Endothelial cell (in vitro differentiated cells): ENCODE measurements around the gene KIF13A. TPM values are rescaled to one million over a fixed set of nuclear protein-coding genes. Genes with fewer than 3 reads are reported as not detected.

Source experiments
- DNase-seq: peaks from one replicate; pipeline ENCODE4 v3.0.0; 2021; ENCODE audit warnings: low spot score
- H3K27ac Mint-ChIP-seq: one replicate; pipeline ENCODE4 v1.8.0; 2021; ENCODE audit warnings: mixed read lengths, inconsistent platforms; ENCODE audit not compliant: unreplicated experiment
- H3K27me3 Mint-ChIP-seq: one replicate; pipeline ENCODE4 v1.8.0; 2021; ENCODE audit warnings: mild to moderate bottlenecking, moderate library complexity, mixed read lengths, inconsistent platforms; ENCODE audit not compliant: unreplicated experiment
- H3K36me3 Mint-ChIP-seq: one replicate; pipeline ENCODE4 v1.8.0; 2021; ENCODE audit warnings: mild to moderate bottlenecking, low read depth, mixed read lengths, inconsistent platforms; ENCODE audit not compliant: unreplicated experiment
- H3K4me1 Mint-ChIP-seq: one replicate; pipeline ENCODE4 v1.8.0; 2021; ENCODE audit warnings: mild to moderate bottlenecking, mixed read lengths, inconsistent platforms; ENCODE audit not compliant: unreplicated experiment
- H3K4me3 Mint-ChIP-seq: one replicate; pipeline ENCODE4 v1.8.0; 2021; ENCODE audit warnings: mild to moderate bottlenecking, mixed read lengths, inconsistent platforms; ENCODE audit not compliant: unreplicated experiment
- H3K9me3 Mint-ChIP-seq: one replicate; pipeline ENCODE4 v1.8.0; 2021; ENCODE audit warnings: mixed read lengths, inconsistent platforms; ENCODE audit not compliant: unreplicated experiment
- CTCF ChIP-seq: fragments of 200-600 bp; sonication (generic); IDR thresholded peaks from one replicate; pipeline ENCODE4 v1.5.0; 2021; ENCODE audit warnings: antibody characterized with exemption; ENCODE audit not compliant: unreplicated experiment
- total RNA-seq: library from RNA; stranded (reverse); fragmentation: NEBNext Ultra II Directional; extraction: Animal tissue kit (Norgen Biotek cat#: 25700); gene quantifications from one replicate; pipeline ENCODE4 v1.2.1, GENCODE V29; 2021; ENCODE audit not compliant: unreplicated experiment

Gene KIF13A
- total RNA-seq, 1 donor from 2014 or later, result 139 TPM

- DNase-seq, result no peak
- Mint-ChIP-seq H3K9me3 (no peaks in the 10 kb centered on the region), H3K36me3 (peaks cover 20% of the 10 kb centered on the region), H3K4me3 (no peak overlapping the region), H3K27me3 (no peaks in the 10 kb centered on the region), H3K27ac (no peak overlapping the region), H3K4me1 (peaks cover 51% of the 10 kb centered on the region)
- no peak for TF ChIP-seq CTCF
Observed at GRCh38 chr6:17968876-17969275, 18.6 kb downstream of the KIF13A start.

- no peak for DNase-seq
- TF ChIP-seq CTCF, result no peak
- H3K4me3 Mint-ChIP-seq, result no peak overlapping the region
- no peaks in the 10 kb centered on the region for H3K27me3 Mint-ChIP-seq
- H3K4me1 Mint-ChIP-seq, result peaks cover 42% of the 10 kb centered on the region
- H3K36me3 Mint-ChIP-seq, result peaks cover 15% of the 10 kb centered on the region
- peak overlapping the region; percentile 11 for H3K27ac Mint-ChIP-seq
- H3K9me3 Mint-ChIP-seq, result no peaks in the 10 kb centered on the region
Observed at GRCh38 chr6:17967668-17968518, 19.5 kb downstream of the KIF13A start.

- Mint-ChIP-seq H3K4me1 (peaks cover 40% of the 10 kb centered on the region), H3K27me3 (peaks cover 2% of the 10 kb centered on the region), H3K4me3 (no peak overlapping the region), H3K36me3 (peaks cover 27% of the 10 kb centered on the region), H3K27ac (no peak overlapping the region), H3K9me3 (no peaks in the 10 kb centered on the region)
- TF ChIP-seq CTCF, result no peak
- DNase-seq, result no peak
Observed at GRCh38 chr6:17966451-17966850, 21.0 kb downstream of the KIF13A start.

GRCh38 chr6:17965397-17965796 is 22.0 kb downstream of the KIF13A start:
- no peaks in the 10 kb centered on the region for H3K9me3 Mint-ChIP-seq
- H3K4me3 Mint-ChIP-seq, result no peak overlapping the region
- H3K27ac Mint-ChIP-seq, result no peak overlapping the region
- DNase-seq, result no peak
- no peak for TF ChIP-seq CTCF
- peaks cover 2% of the 10 kb centered on the region for H3K27me3 Mint-ChIP-seq
- H3K4me1 Mint-ChIP-seq, result peaks cover 32% of the 10 kb centered on the region
- H3K36me3 Mint-ChIP-seq, result peaks cover 27% of the 10 kb centered on the region

GRCh38 chr6:17964633-17965032 is 22.8 kb downstream of the KIF13A start:
- no peak for TF ChIP-seq CTCF
- Mint-ChIP-seq H3K36me3 (peaks cover 27% of the 10 kb centered on the region), H3K27ac (no peak overlapping the region), H3K4me1 (peaks cover 31% of the 10 kb centered on the region), H3K27me3 (peaks cover 2% of the 10 kb centered on the region), H3K4me3 (no peak overlapping the region), H3K9me3 (no peaks in the 10 kb centered on the region)
- DNase-seq, result no peak
